Gastroesophageal sphincter (tissue), 4 donors: ENCODE results near the gene CFAP107. TPM values are rescaled to one million over a fixed set of nuclear protein-coding genes. Genes with fewer than 3 reads are reported as not detected.

Experiments used
- ATAC-seq: fragments of 150-250 bp; one replicate; pipeline ENCODE4 v1.9.1; 2016; ENCODE audit warnings: mild to moderate bottlenecking, moderate library complexity
- H3K27ac ChIP-seq, 4 donors: fragments of 200-600 bp; sonication (generic) in 3 of 4; 1 replicate in 3 of 4; 2 replicates in 1 of 4; pipeline ENCODE4 v1.5.1; 2016 to 2019
- H3K27me3 ChIP-seq: fragments of 200-600 bp; sonication (generic); one replicate; pipeline ENCODE4 v1.5.1; 2019
- H3K36me3 ChIP-seq, 2 donors: fragments of 200-600 bp; sonication (generic); one replicate each; pipeline ENCODE4 v1.5.1; 2019; ENCODE audit warnings: control low read depth in 1 of 2
- H3K4me1 ChIP-seq, 3 donors: fragments of 200-600 bp; sonication (generic); 1 replicate in 2 of 3; 2 replicates in 1 of 3; pipeline ENCODE4 v1.5.1; 2016 to 2019; ENCODE audit warnings: control low read depth in 2 of 3
- H3K4me3 ChIP-seq, 2 donors: fragments of 200-600 bp; sonication (generic); one replicate each; pipeline ENCODE4 v1.5.1; 2019; ENCODE audit warnings: mild to moderate bottlenecking in 1 of 2, moderate library complexity in 1 of 2
- H3K9me3 ChIP-seq, 3 donors: fragments of 200-600 bp; sonication (generic); one replicate each; pipeline ENCODE4 v1.5.1; 2017 to 2019; ENCODE audit warnings: control low read depth in 2 of 3
- EP300 ChIP-seq: sonication (generic); formaldehyde crosslinking; IDR thresholded peaks from one replicate; pipeline ENCODE4 v1.6.1; 2017; ENCODE audit warnings: antibody characterized with exemption, mild to moderate bottlenecking
- POLR2A ChIP-seq, 2 donors: fragments of 450-650 bp; IDR thresholded peaks; one replicate each; pipeline ENCODE4 v1.6.1; 2017; ENCODE audit warnings: antibody characterized with exemption in 2 of 2, mild to moderate bottlenecking in 2 of 2, moderate library complexity in 1 of 2
- POLR2AphosphoS5 ChIP-seq: sonication (generic); formaldehyde crosslinking; IDR thresholded peaks from one replicate; pipeline ENCODE4 v1.6.1; 2017; ENCODE audit warnings: antibody characterized with exemption
- WGBS, 2 donors: methylation state at CpG; one replicate each; pipeline ENCODE4 v1.1.5; 2018; ENCODE audit warnings: low coverage in 1 of 2; 5-methylcytosine and 5-hydroxymethylcytosine counted together
- total RNA-seq, 4 donors: library from RNA; depleted of rRNA; stranded (reverse); fragments of >200 nt; gene quantifications; one replicate each; pipeline ENCODE4 v1.1.0, GENCODE V29; 2016
- TF ChIP-seq, protein P1 (sequence below), 4 experiments: fragments of 200-600 bp in 2 of 4; fragments of 450-650 bp in 2 of 4; sonication (generic) in 1 of 4; IDR thresholded peaks; one replicate each; pipeline ENCODE4 v1.5.1; 2017 to 2019; ENCODE audit warnings: antibody characterized with exemption in 4 of 4, mild to moderate bottlenecking in 2 of 4, moderate library complexity in 2 of 4

The CFAP107 gene
- total RNA-seq, 4 donors from 2014 or later, result not detected

DNA sequence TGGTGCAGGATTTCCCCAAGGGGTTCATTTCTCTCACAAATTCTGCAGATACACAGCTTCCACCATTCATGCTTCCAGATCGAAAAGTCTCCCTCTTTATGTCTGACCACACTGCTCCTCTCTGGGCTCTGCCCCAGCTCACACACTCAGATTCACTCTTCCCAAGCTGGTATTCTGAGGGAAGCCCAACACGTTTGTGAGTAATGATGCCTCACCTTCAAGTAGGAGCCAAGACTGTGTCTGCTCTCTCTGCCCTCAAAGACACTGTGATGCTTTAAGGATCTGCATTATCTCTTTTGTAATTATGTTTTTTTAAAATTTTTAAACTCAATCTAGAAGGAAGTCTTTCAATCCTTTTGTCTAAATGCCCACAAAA, 65.4 kb downstream of the CFAP107 start:
- TF ChIP-seq, protein P1, sequence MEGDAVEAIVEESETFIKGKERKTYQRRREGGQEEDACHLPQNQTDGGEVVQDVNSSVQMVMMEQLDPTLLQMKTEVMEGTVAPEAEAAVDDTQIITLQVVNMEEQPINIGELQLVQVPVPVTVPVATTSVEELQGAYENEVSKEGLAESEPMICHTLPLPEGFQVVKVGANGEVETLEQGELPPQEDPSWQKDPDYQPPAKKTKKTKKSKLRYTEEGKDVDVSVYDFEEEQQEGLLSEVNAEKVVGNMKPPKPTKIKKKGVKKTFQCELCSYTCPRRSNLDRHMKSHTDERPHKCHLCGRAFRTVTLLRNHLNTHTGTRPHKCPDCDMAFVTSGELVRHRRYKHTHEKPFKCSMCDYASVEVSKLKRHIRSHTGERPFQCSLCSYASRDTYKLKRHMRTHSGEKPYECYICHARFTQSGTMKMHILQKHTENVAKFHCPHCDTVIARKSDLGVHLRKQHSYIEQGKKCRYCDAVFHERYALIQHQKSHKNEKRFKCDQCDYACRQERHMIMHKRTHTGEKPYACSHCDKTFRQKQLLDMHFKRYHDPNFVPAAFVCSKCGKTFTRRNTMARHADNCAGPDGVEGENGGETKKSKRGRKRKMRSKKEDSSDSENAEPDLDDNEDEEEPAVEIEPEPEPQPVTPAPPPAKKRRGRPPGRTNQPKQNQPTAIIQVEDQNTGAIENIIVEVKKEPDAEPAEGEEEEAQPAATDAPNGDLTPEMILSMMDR (IDR thresholded peaks at IDR 0.05), result no peak
- TF ChIP-seq POLR2AphosphoS5, result no peak
- TF ChIP-seq EP300, result no peak
- TF ChIP-seq POLR2A (IDR thresholded peaks at IDR 0.05), result no peak
- no peaks in the 10 kb centered on the region for H3K4me1 ChIP-seq
- peaks cover 22% of the 10 kb centered on the region for H3K27me3 ChIP-seq
- no peak overlapping the region for H3K27ac ChIP-seq
- WGBS, 2 donors, result 25 to 54% methylated on average over 1 to 2 of the region's 2 CpGs
- H3K36me3 ChIP-seq, result no peaks in the 10 kb centered on the region
- H3K9me3 ChIP-seq, result no peaks in the 10 kb centered on the region
- H3K4me3 ChIP-seq, result no peak overlapping the region
- ATAC-seq, result no peak

Other genes starting within 250 kb of the CFAP107 start
- 100 to 1,000 TPM; 115 to 211 (median 186) TPM for gene DHRS3, start 128.0 kb upstream of the CFAP107 start, total RNA-seq
- gene AADACL4, start 102.1 kb upstream of the CFAP107 start, total RNA-seq, result not detected
- gene AADACL3, start 30.1 kb upstream of the CFAP107 start, total RNA-seq, result not detected
- not detected for gene PRAMEF12, start 27.5 kb downstream of the CFAP107 start, total RNA-seq
- not detected for gene PRAMEF1, start 45.2 kb downstream of the CFAP107 start, total RNA-seq
- not detected for gene PRAMEF11, start 85.2 kb downstream of the CFAP107 start, total RNA-seq
- not detected for gene HNRNPCL1, start 102.5 kb downstream of the CFAP107 start, total RNA-seq
- not detected for gene PRAMEF2, start 110.9 kb downstream of the CFAP107 start, total RNA-seq
- gene PRAMEF4, start 140.0 kb downstream of the CFAP107 start, total RNA-seq, result not detected
- not detected for gene PRAMEF10, start 152.1 kb downstream of the CFAP107 start, total RNA-seq
- gene PRAMEF7, start 170.4 kb downstream of the CFAP107 start, total RNA-seq, result not detected
- not detected for gene PRAMEF6, start 201.4 kb downstream of the CFAP107 start, total RNA-seq